CD4-positive, alpha-beta T cell (primary cell): ENCODE results near the gene TCEA3. TPM values are rescaled to one million over a fixed set of nuclear protein-coding genes. Genes with fewer than 3 reads are reported as not detected.
A peak's percentile ranks its signal among the peaks of the same experiment; 100 is the strongest.

Source experiments
- ATAC-seq: fragments of 200-7000 bp; cut with Tn5 transposase; one replicate; pipeline ENCODE4 v1.10.0; 2022; ENCODE audit warnings: mild to moderate bottlenecking; ENCODE audit not compliant: poor library complexity
- CTCF ChIA-PET: fragments of 350-600 bp; sonication (Branson Sonifier 250); formaldehyde crosslinking; loops from one replicate; lab custom pipeline; 2021; ENCODE audit warnings: antibody characterized with exemption, inconsistent platforms; lab: Charles Lee
- POLR2A ChIA-PET: fragments of 350-600 bp; sonication (Branson Sonifier 250); formaldehyde crosslinking; loops from one replicate; lab custom pipeline; 2021; ENCODE audit warnings: antibody characterized with exemption, inconsistent platforms; lab: Charles Lee
- DNase-seq, 14 experiments: peaks; one replicate each; pipeline ENCODE4 v3.0.0-alpha.2; 2013 to 2020; ENCODE audit warnings: mixed read lengths in 2 of 14
- H3K27ac ChIP-seq, 2 donors: one replicate each; pipeline versions ENCODE4 v1.5.1 to v1.7.0; 2013; ENCODE audit warnings: low read length in 2 of 2, low read depth in 1 of 2, mild to moderate bottlenecking in 1 of 2
- H3K27me3 ChIP-seq, 2 experiments: 1 replicate in 1 of 2; 2 replicates in 1 of 2; pipeline versions ENCODE4 v1.6.1 to v1.7.0; 2013; ENCODE audit warnings: low read length in 2 of 2, control low read depth in 1 of 2, mild to moderate bottlenecking in 1 of 2, moderate library complexity in 1 of 2; ENCODE audit not compliant: insufficient read depth in 2 of 2, control insufficient read depth in 1 of 2
- H3K36me3 ChIP-seq: one replicate; pipeline ENCODE4 v1.6.1; 2013; ENCODE audit warnings: low read length, control low read depth; ENCODE audit not compliant: insufficient read depth
- H3K4me1 ChIP-seq: one replicate; pipeline ENCODE4 v1.6.1; 2013; ENCODE audit warnings: low read length, control low read depth; ENCODE audit not compliant: insufficient read depth
- H3K4me3 ChIP-seq: one replicate; pipeline ENCODE4 v1.5.1; 2013; ENCODE audit warnings: mild to moderate bottlenecking, low read length, moderate library complexity
- H3K9me3 ChIP-seq, 2 experiments: 1 replicate in 1 of 2; 2 replicates in 1 of 2; pipeline versions ENCODE4 v1.6.1 to v1.7.0; 2013; ENCODE audit warnings: low read length in 2 of 2, mild to moderate bottlenecking in 2 of 2, control low read depth in 1 of 2, moderate library complexity in 1 of 2; ENCODE audit not compliant: control insufficient read depth in 1 of 2, insufficient read depth in 1 of 2
- H3K27ac Mint-ChIP-seq: one replicate; pipeline ENCODE4 v1.8.0; 2020; ENCODE audit warnings: mixed read lengths
- H3K27me3 Mint-ChIP-seq: one replicate; pipeline ENCODE4 v1.8.0; 2021; ENCODE audit warnings: mixed read lengths
- H3K36me3 Mint-ChIP-seq: one replicate; pipeline ENCODE4 v1.8.0; 2021; ENCODE audit warnings: low read depth, mixed read lengths
- H3K4me1 Mint-ChIP-seq: one replicate; pipeline ENCODE4 v1.8.0; 2021; ENCODE audit warnings: low read depth, mixed read lengths
- H3K4me3 Mint-ChIP-seq: one replicate; pipeline ENCODE4 v1.8.0; 2020; ENCODE audit warnings: mild to moderate bottlenecking, mixed read lengths
- H3K9me3 Mint-ChIP-seq: one replicate; pipeline ENCODE4 v1.8.0; 2020; ENCODE audit warnings: mixed read lengths
- intact Hi-C, 2 experiments: fragments of 100-400 bp; cut with DNase I in 1 of 2; cut with micrococcal nuclease in 1 of 2; formaldehyde crosslinking; loops; one replicate each; pipeline versions ENCODE4 v1.15.1 to v1.9.0; 2023 to 2025; cut with DNase I, micrococcal nuclease
- total RNA-seq, 174 experiments: library from RNA in 2 of 174; stranded (reverse) in 2 of 174; gene quantifications; one replicate each; pipeline ENCODE4 v1.2.3 and lab custom pipeline; 2021 to 2026
- TF ChIP-seq, protein P1 (sequence below): fragments of 200-600 bp; IDR thresholded peaks from one replicate; pipeline ENCODE4 v1.8.0; 2022; ENCODE audit warnings: antibody characterized with exemption, mild to moderate bottlenecking

TCEA3 gene
- total RNA-seq, 2 experiments from 2014 or later: 33.1 to 34.6 TPM

- Histone ChIP-seq H3K27ac (no peak overlapping the region), H3K4me1 (peaks cover 12% of the 10 kb centered on the region), H3K4me3 (no peak overlapping the region), H3K27me3 (no peaks in the 10 kb centered on the region), H3K9me3 (no peaks in the 10 kb centered on the region), H3K36me3 (peaks cover 10% of the 10 kb centered on the region)
- peak; percentile 98 for ATAC-seq
- Mint-ChIP-seq H3K27ac (no peak overlapping the region), H3K4me3 (no peak overlapping the region), H3K36me3 (peaks cover 25% of the 10 kb centered on the region), H3K27me3 (no peaks in the 10 kb centered on the region), H3K9me3 (no peaks in the 10 kb centered on the region), H3K4me1 (peaks cover 10% of the 10 kb centered on the region)
- DNase-seq: peak; percentile 70 to 88 (median 78)
- intact Hi-C loops: loop anchor here (2.0 to 5.0 kb wide), 6 partner anchors 59 to 307 kb away; partner anchors contain the start of genes HNRNPR (in 2 of the 2) and HTR1D (in 2 of the 2)
- TF ChIP-seq, protein P1, sequence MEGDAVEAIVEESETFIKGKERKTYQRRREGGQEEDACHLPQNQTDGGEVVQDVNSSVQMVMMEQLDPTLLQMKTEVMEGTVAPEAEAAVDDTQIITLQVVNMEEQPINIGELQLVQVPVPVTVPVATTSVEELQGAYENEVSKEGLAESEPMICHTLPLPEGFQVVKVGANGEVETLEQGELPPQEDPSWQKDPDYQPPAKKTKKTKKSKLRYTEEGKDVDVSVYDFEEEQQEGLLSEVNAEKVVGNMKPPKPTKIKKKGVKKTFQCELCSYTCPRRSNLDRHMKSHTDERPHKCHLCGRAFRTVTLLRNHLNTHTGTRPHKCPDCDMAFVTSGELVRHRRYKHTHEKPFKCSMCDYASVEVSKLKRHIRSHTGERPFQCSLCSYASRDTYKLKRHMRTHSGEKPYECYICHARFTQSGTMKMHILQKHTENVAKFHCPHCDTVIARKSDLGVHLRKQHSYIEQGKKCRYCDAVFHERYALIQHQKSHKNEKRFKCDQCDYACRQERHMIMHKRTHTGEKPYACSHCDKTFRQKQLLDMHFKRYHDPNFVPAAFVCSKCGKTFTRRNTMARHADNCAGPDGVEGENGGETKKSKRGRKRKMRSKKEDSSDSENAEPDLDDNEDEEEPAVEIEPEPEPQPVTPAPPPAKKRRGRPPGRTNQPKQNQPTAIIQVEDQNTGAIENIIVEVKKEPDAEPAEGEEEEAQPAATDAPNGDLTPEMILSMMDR: peak; percentile 96
- CTCF ChIA-PET: interaction anchor here (0.6 to 1.8 kb wide), 9 partner anchors 9 to 96 kb away, joined by 3 to 6 read pairs (median 4); partner anchors contain the start of gene HNRNPR
- POLR2A ChIA-PET: interaction anchor here (1.4 to 2.0 kb wide), 3 partner anchors 19 to 59 kb away, joined by 4 to 10 read pairs (median 6); partner anchors contain the start of gene HNRNPR
Measured at GRCh38 chr1:23403735-23404486, 20.6 kb downstream of the TCEA3 start.

- ChIA-PET CTCF (interaction anchor here (0.6 to 1.8 kb wide), 9 partner anchors 9 to 363 kb away, joined by 3 to 6 read pairs (median 4); partner anchors contain the start of gene HNRNPR), POLR2A (interaction anchor here (1.4 to 2.0 kb wide), 3 partner anchors 19 to 59 kb away, joined by 4 to 10 read pairs (median 6); partner anchors contain the start of gene HNRNPR)
- no peak overlapping the region for H3K4me3 ChIP-seq
- Mint-ChIP-seq H3K4me1 (peaks cover 10% of the 10 kb centered on the region), H3K27ac (no peak overlapping the region), H3K36me3 (peaks cover 26% of the 10 kb centered on the region), H3K4me3 (no peak overlapping the region), H3K9me3 (no peaks in the 10 kb centered on the region), H3K27me3 (no peaks in the 10 kb centered on the region)
- ATAC-seq (no peak), DNase-seq (no peak)
- no peak overlapping the region for H3K27ac ChIP-seq
- intact Hi-C loops: loop anchor here (5.0 kb wide), 4 partner anchors 61 to 306 kb away; partner anchors contain the start of genes HNRNPR (in 1 of the 2) and HTR1D (in 1 of the 2)
- peaks cover 12% of the 10 kb centered on the region for H3K4me1 ChIP-seq
- H3K9me3 ChIP-seq: no peaks in the 10 kb centered on the region
- H3K27me3 ChIP-seq: no peaks in the 10 kb centered on the region
- TF ChIP-seq, protein P1: no peak
- peaks cover 5% of the 10 kb centered on the region for H3K36me3 ChIP-seq
Measured at GRCh38 chr1:23403355-23403734, 21.2 kb downstream of the TCEA3 start.

DNA sequence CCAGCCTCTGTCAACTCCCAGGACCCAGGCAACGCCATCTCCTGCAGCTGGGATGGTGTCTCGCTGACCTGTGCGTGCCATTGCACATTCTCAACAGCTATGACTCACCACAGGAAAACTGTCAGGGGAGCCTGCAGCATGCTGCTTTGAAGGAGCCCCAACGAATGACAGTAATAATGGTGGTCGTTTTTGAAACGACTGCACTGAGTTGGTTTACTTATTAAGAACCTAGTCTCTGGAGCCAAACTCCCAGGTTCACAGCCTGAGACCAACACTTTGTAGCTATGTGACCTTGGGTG, 21.6 kb downstream of the TCEA3 start:
- intact Hi-C loops: loop anchor here (5.0 kb wide), 4 partner anchors 61 to 306 kb away; partner anchors contain the start of genes HNRNPR (in 1 of the 2) and HTR1D (in 1 of the 2)
- H3K27me3 ChIP-seq: no peaks in the 10 kb centered on the region
- H3K9me3 Mint-ChIP-seq: no peaks in the 10 kb centered on the region
- H3K4me3 ChIP-seq: no peak overlapping the region
- H3K27me3 Mint-ChIP-seq: no peaks in the 10 kb centered on the region
- DNase-seq (peak in 2 of 14 experiments; percentile 24 to 46), ATAC-seq (no peak)
- no peaks in the 10 kb centered on the region for H3K9me3 ChIP-seq
- H3K27ac ChIP-seq: no peak overlapping the region
- TF ChIP-seq, protein P1: no peak
- peaks cover 2% of the 10 kb centered on the region for H3K36me3 ChIP-seq
- no peak overlapping the region for H3K27ac Mint-ChIP-seq
- ChIA-PET CTCF (interaction anchor here (0.6 to 1.6 kb wide), 3 partner anchors 35 to 364 kb away, joined by 3 to 6 read pairs (median 5); partner anchors contain the start of gene HNRNPR), POLR2A (interaction anchor here (1.6 to 2.0 kb wide), 2 partner anchors 20 to 58 kb away, joined by 6 to 10 read pairs; partner anchors contain the start of gene HNRNPR)
- no peak overlapping the region for H3K4me3 Mint-ChIP-seq
- H3K4me1 ChIP-seq: peaks cover 12% of the 10 kb centered on the region
- H3K4me1 Mint-ChIP-seq: peaks cover 10% of the 10 kb centered on the region
- H3K36me3 Mint-ChIP-seq: peaks cover 30% of the 10 kb centered on the region
